Large intestine (tissue), 1 donor: ENCODE data around the gene STARD5. TPM values are rescaled to one million over a fixed set of nuclear protein-coding genes. Genes with fewer than 3 reads are reported as not detected.

Source experiments
- polyA plus RNA-seq: library from polyadenylated mRNA; unstranded; fragments of 120-200 nt; gene quantifications from one replicate; pipeline ENCODE4 v1.2.1, GENCODE V29; 2013

Gene STARD5
- polyA plus RNA-seq, 1 donor, result 31.2 TPM

Other genes starting within 250 kb of the STARD5 start
- gene CFAP161, start 189.9 kb downstream of the STARD5 start, polyA plus RNA-seq, result 0.25 TPM
- gene IL16, start 127.3 kb downstream of the STARD5 start, polyA plus RNA-seq, result 8.1 TPM
- 6.2 TPM for gene TMC3, start 50.1 kb upstream of the STARD5 start, polyA plus RNA-seq